H1 (cell line): Measurements from ENCODE around the gene VIPAS39. TPM values are rescaled to one million over a fixed set of nuclear protein-coding genes. Genes with fewer than 3 reads are reported as not detected.

Experiments used
- ASH2L ChIP-seq: fragments of 200-600, 300-600 bp; sonication (generic); IDR thresholded peaks from one replicate; pipeline ENCODE4 v1.7.1; 2017; ENCODE audit warnings: low read length
- BCL11A ChIP-seq, 2 experiments: IDR thresholded peaks; one replicate each; pipeline ENCODE4 v1.6.1; 2011; ENCODE audit warnings: low read depth in 2 of 2, low read length in 2 of 2, mild to moderate bottlenecking in 2 of 2
- CHD1 ChIP-seq: IDR thresholded peaks from 2 replicates; pipeline ENCODE4 v1.6.1; 2012; ENCODE audit warnings: low read depth, low read length, improper control_type of control experiment
- CHD7 ChIP-seq: fragments of 300-600 bp; sonication (generic); IDR thresholded peaks from 2 replicates; pipeline ENCODE4 v1.7.1; 2012; ENCODE audit warnings: low read length, moderate library complexity, mild to moderate bottlenecking, inconsistent platforms; ENCODE audit not compliant: insufficient replicate concordance
- JUN ChIP-seq: IDR thresholded peaks from 2 replicates; pipeline ENCODE4 v1.6.1; 2011; ENCODE audit warnings: low read depth, mild to moderate bottlenecking, improper control_type of control experiment, low read length
- JUND ChIP-seq: IDR thresholded peaks from 2 replicates; pipeline ENCODE4 v1.6.1; 2011; ENCODE audit warnings: mild to moderate bottlenecking, improper control_type of control experiment, low read length
- RAD21 ChIP-seq, 2 experiments: IDR thresholded peaks in 1 of 2; conservative IDR thresholded peaks in 1 of 2; 2 replicates each; pipeline ENCODE4 v1.6.1; 2011; ENCODE audit warnings: low read depth in 2 of 2, low read length in 2 of 2, improper control_type of control experiment in 1 of 2, inconsistent platforms in 1 of 2, mild to moderate bottlenecking in 1 of 2, moderate library complexity in 1 of 2
- SAP30 ChIP-seq: fragments of 300-600 bp; sonication (generic); IDR thresholded peaks from 2 replicates; pipeline ENCODE4 v1.7.1; 2012; ENCODE audit warnings: low read length, moderate library complexity, mild to moderate bottlenecking, inconsistent platforms; ENCODE audit not compliant: insufficient read depth, insufficient replicate concordance
- SP4 ChIP-seq: IDR thresholded peaks from 2 replicates; pipeline ENCODE4 v1.6.1; 2012; ENCODE audit warnings: low read length, inconsistent platforms
- TAF1 ChIP-seq: IDR thresholded peaks from 2 replicates; pipeline ENCODE4 v1.6.1; 2011; ENCODE audit warnings: mild to moderate bottlenecking, low read depth, low read length
- YY1 ChIP-seq: IDR thresholded peaks from 2 replicates; pipeline ENCODE4 v1.6.1; 2011; ENCODE audit warnings: low read depth, mild to moderate bottlenecking, low read length
- polyA plus RNA-seq, 7 experiments: library from polyadenylated mRNA; depleted of rRNA in 3 of 7; stranded (reverse) in 5 of 7; unstranded in 2 of 7; fragments of >200 nt in 5 of 7; fragments of 200-250 nt in 2 of 7; gene quantifications; 1 replicate in 5 of 7; 2 replicates in 1 of 7; 4 replicates in 1 of 7; pipeline versions ENCODE4 v1.2.1 to v1.2.3, GENCODE V29; 2011 to 2013; ENCODE audit warnings: missing spikeins in 2 of 7, mixed read lengths in 2 of 7
- total RNA-seq: library from RNA; stranded (reverse); fragmentation: NEBNext Ultra II Directional; extraction: Animal tissue kit (Norgen Biotek cat#: 25700); gene quantifications from 2 replicates; pipeline ENCODE4 v1.2.1, GENCODE V29; 2021

Gene VIPAS39
- total and polyA plus RNA-seq, 2 of the 8 experiments (the other 6 are each of a cell fraction or from before 2014, with no cell fraction given) = 19.6 to 20.6 TPM

GRCh38 chr14:77376771-77377501 is 80.5 kb downstream of the VIPAS39 start, which contains the start of the genes SAMD15 and TMED8 (continued):
- TF ChIP-seq CHD7 (no peak), JUN (no peak), SP4 (no peak), YY1 (peak; percentile 84), SAP30 (peak; percentile 98), TAF1 (0 out of 2 replicates have a peak, but pooled peaks have one; percentile 12), CHD1 (no peak), ASH2L (peak; percentile 58), JUND (no peak), BCL11A (IDR thresholded peaks at IDR 0.05; ENCODE audit: low read depth in 2 of 2, low read length in 2 of 2) (no peak), RAD21 (IDR thresholded peaks at IDR 0.05 in 1 of 2, conservative IDR thresholded peaks at IDR 0.05 in 1 of 2; ENCODE audit: low read depth in 2 of 2, low read length in 2 of 2) (no peak)
